Adrenal gland (tissue), 12 donors: ENCODE data around the gene ABCE1. TPM values are rescaled to one million over a fixed set of nuclear protein-coding genes. Genes with fewer than 3 reads are reported as not detected.
A peak's percentile ranks its signal among the peaks of the same experiment; 100 is the strongest.

ENCODE experiments used
- DNase-seq, 7 donors: peaks; one replicate each; pipeline ENCODE4 v3.0.0-alpha.2; 2019 to 2020
- H3K27ac ChIP-seq, 5 donors: fragments of 200-600 bp; sonication (generic) in 4 of 5; 1 replicate in 3 of 5; 2 replicates in 2 of 5; pipeline versions ENCODE4 v1.5.1 to v1.8.0; 2016 to 2020; ENCODE audit warnings: mild to moderate bottlenecking in 1 of 5
- H3K27me3 ChIP-seq: fragments of 200-600 bp; 2 replicates; pipeline ENCODE4 v1.8.0; 2021
- H3K36me3 ChIP-seq, 2 donors: fragments of 200-600 bp; replicated peaks in 1 of 2; 1 replicate in 1 of 2; 2 replicates in 1 of 2; pipeline versions ENCODE4 v1.5.1 to v1.8.0; 2018 to 2022
- H3K4me1 ChIP-seq, 2 donors: fragments of 200-600 bp; replicated peaks in 1 of 2; 1 replicate in 1 of 2; 2 replicates in 1 of 2; pipeline versions ENCODE4 v1.5.1 to v1.8.0; 2018 to 2021
- H3K4me3 ChIP-seq, 4 donors: fragments of 200-600 bp; sonication (generic) in 3 of 4; one replicate each; pipeline ENCODE4 v1.5.1; 2016 to 2018
- H3K9me3 ChIP-seq, 3 donors: fragments of 200-600 bp; sonication (generic) in 1 of 3; replicated peaks in 1 of 3; 1 replicate in 2 of 3; 2 replicates in 1 of 3; pipeline versions ENCODE4 v1.5.1 to v1.8.0; 2016 to 2021
- POLR2A ChIP-seq, 2 donors: fragments of 450-650 bp; IDR thresholded peaks; one replicate each; pipeline ENCODE4 v1.6.1; 2017; ENCODE audit warnings: antibody characterized with exemption in 2 of 2, mild to moderate bottlenecking in 2 of 2, moderate library complexity in 1 of 2
- WGBS, 4 donors: extraction: QIAGEN DNeasy Blood & Tissue Kit in 2 of 4; methylation state at CpG; one replicate each; pipeline versions ENCODE4 v1.1.5 to v1.1.7; 2013 to 2017; 5-methylcytosine and 5-hydroxymethylcytosine counted together
- intact Hi-C, 2 donors: fragments of 100-400 bp; cut with DNase I; formaldehyde crosslinking; loops; one replicate each; pipeline versions ENCODE4 v1.14.1 to v1.15.0; 2022 to 2023
- polyA plus RNA-seq, 3 donors: library from polyadenylated mRNA; stranded (reverse); fragments of 200-250 nt in 2 of 3; fragments of 350-450 nt in 1 of 3; fragmentation: Illumina TruSeq in 1 of 3; extraction: RNeasy Lipid Tissue Mini Kit (QIAGEN cat#74804) in 1 of 3; gene quantifications; one replicate each; pipeline ENCODE4 v1.2.3, GENCODE V29; 2013 to 2014
- total RNA-seq, 9 donors: library from RNA; depleted of rRNA in 4 of 9; stranded (reverse); fragments of >200 nt in 4 of 9; fragments of 120-200 nt in 1 of 9; fragmentation: NEBNext Ultra II Directional in 1 of 9; extraction: Animal tissue kit (Norgen Biotek cat#: 25700) in 1 of 9; gene quantifications; one replicate each; pipeline versions ENCODE4 v1.1.0 to v1.2.4, GENCODE V29; 2013 to 2023
- TF ChIP-seq, protein P1 (sequence below), 6 experiments: fragments of 450-650 bp in 4 of 6; fragments of 200-600 bp in 2 of 6; sonication (generic) in 1 of 6; IDR thresholded peaks; 1 replicate in 5 of 6; 2 replicates in 1 of 6; pipeline versions ENCODE4 v1.5.1 to v1.8.0; 2016 to 2021; ENCODE audit warnings: antibody characterized with exemption in 6 of 6, mild to moderate bottlenecking in 2 of 6, moderate library complexity in 1 of 6
- donor health status: healthy with polysubstance abuse.
- donor health status: Bipolar disorder and iron deficiency.
- donor health status: DM: yes; HTN: yes; CAD: no.
- donor health status: DM: no; HTN: no; CAD: no.
- donor health status: DM: no; HTN: no; CAD: no.
- donor health status: DM: yes; HTN: yes; CAD: no.

The ABCE1 gene
- total and polyA plus RNA-seq, 12 donors = 14.9 to 82.0 (median 50.6) TPM

DNA sequence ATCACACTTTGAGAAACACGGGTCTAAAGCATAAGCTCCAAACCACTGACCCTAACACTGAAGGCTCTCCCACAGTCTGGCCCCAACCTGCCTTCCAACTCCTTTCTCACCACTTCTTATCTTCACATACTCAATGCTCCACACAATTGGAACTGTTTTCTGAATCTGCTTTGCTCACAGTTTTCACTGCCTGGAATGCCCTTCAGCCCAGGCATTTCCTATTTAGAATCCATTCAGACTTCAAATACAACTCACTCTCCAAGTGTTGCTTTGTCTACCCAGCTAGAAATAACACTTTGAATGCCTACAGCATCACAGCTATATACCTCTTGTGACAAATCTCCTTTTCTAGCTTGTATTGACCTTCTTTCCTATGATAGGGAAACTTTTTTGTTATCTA, 72.1 kb downstream of the ABCE1 start:
- Histone ChIP-seq H3K36me3 (no peaks in the 10 kb centered on the region), H3K4me3 (no peak overlapping the region), H3K4me1 (peaks cover under 1 to 9% of the 10 kb centered on the region in 2 donors), H3K9me3 (no peaks in the 10 kb centered on the region), H3K27ac (peak overlapping the region in 1 of 5 donors; percentile 27), H3K27me3 (no peaks in the 10 kb centered on the region)
- intact Hi-C loops = no loop called here
- DNase-seq = no peak
- 90 to 97% (median 92%) methylated on average over 1 of the region's 1 CpG for WGBS, 4 donors
- TF ChIP-seq, protein P1, sequence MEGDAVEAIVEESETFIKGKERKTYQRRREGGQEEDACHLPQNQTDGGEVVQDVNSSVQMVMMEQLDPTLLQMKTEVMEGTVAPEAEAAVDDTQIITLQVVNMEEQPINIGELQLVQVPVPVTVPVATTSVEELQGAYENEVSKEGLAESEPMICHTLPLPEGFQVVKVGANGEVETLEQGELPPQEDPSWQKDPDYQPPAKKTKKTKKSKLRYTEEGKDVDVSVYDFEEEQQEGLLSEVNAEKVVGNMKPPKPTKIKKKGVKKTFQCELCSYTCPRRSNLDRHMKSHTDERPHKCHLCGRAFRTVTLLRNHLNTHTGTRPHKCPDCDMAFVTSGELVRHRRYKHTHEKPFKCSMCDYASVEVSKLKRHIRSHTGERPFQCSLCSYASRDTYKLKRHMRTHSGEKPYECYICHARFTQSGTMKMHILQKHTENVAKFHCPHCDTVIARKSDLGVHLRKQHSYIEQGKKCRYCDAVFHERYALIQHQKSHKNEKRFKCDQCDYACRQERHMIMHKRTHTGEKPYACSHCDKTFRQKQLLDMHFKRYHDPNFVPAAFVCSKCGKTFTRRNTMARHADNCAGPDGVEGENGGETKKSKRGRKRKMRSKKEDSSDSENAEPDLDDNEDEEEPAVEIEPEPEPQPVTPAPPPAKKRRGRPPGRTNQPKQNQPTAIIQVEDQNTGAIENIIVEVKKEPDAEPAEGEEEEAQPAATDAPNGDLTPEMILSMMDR (IDR thresholded peaks at IDR 0.05) = no peak
- no peak for TF ChIP-seq POLR2A (IDR thresholded peaks at IDR 0.05)

DNA sequence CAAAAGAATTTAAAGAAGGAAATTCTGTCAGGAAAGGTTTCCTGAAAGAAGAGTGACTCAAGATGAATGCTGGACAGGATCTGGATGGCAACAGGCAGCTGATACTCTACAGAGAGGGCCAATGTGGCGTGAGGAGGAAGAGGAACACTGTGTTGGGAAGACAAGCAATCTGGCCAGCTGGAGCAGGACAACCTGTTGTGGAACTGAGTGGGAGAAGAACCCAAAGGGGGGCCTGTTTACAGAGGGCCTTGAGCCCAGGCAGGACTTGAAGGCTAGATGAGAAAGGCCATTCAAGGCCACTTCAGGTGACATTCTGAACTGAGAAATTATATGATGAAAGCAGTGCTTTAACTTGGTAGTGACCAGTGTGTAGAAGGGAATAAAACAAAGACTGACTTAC, 73.8 kb downstream of the ABCE1 start:
- no peak for DNase-seq
- no peaks in the 10 kb centered on the region for H3K27me3 ChIP-seq
- no peaks in the 10 kb centered on the region for H3K36me3 ChIP-seq
- peaks cover 15 to 26% of the 10 kb centered on the region in 2 donors for H3K4me1 ChIP-seq
- no peak for TF ChIP-seq POLR2A (IDR thresholded peaks at IDR 0.05)
- TF ChIP-seq, protein P1 (IDR thresholded peaks at IDR 0.05) = no peak
- 89 to 93% (median 90%) methylated on average over 1 of the region's 1 CpG for WGBS, 4 donors
- H3K9me3 ChIP-seq = no peaks in the 10 kb centered on the region
- no peak overlapping the region for H3K4me3 ChIP-seq
- intact Hi-C loops = no loop called here
- H3K27ac ChIP-seq = no peak overlapping the region

DNA sequence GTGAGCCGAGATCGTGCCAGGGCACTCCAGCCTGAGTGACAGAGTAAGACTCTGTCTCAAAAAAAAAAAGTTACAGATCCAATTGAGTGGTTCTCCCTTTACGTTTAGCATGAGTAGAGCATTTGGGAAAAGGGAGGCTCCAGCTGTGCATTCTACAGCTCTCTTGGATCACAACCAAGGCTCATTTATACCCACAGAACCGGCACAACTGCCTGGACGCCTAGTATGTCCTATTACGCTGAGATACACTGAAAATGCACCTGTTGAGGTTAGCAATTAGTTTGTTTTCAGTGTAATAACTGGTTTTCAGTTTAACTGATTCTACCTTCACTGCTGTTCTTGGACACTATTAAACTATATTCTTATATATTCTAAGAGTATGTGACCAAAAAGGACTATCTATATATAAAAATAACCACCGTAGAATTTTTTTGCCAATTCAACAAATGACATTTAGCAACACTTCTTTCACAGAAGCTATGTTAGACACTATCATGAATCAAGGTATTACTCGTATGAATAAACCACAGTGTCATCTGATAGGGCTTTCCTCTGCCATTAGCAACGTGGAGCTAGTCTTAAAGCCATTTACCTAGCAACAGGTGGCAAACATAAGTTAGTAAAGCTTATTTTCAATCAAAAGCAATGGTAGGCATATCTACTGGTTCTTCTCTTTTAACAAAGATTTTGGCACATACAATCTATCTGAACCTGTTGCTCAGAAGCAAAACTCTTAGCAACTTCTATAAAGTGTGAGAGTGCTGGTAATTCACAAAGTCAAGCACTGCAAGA, 78.7 kb downstream of the ABCE1 start:
- H3K9me3 ChIP-seq = no peaks in the 10 kb centered on the region
- peak overlapping the region; percentile 61 to 99 (median 97) for H3K27ac ChIP-seq
- H3K27me3 ChIP-seq = no peaks in the 10 kb centered on the region
- H3K4me3 ChIP-seq = peak overlapping the region in 1 of 4 donors; percentile 95
- peaks cover 31 to 50% of the 10 kb centered on the region in 2 donors for H3K4me1 ChIP-seq
- no peak for DNase-seq
- TF ChIP-seq POLR2A (IDR thresholded peaks at IDR 0.05) = no peak
- TF ChIP-seq, protein P1 (IDR thresholded peaks at IDR 0.05) = no peak
- intact Hi-C loops = no loop called here
- WGBS, 4 donors = 53 to 59% (median 58%) methylated on average over 9 of the region's 9 CpGs
- H3K36me3 ChIP-seq = no peaks in the 10 kb centered on the region

DNA sequence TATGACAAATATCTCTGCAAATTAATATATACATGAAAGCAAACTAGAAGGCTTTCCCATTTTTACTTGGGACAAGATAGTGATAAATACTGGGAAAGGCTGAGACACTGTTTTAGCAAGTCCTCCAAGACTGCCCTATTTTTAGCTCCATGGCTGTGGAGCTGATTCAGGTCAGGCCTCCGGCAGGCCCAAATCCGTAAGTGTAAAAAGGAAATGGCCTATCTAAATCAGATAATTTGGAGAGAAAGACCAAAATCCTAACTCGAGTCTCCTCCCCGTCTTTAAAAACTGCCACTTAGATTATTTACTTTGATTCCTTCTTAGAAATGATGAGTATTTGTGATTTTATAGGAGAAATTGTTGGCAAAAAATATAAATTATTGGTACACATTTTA, 79.4 kb downstream of the ABCE1 start:
- H3K9me3 ChIP-seq = no peaks in the 10 kb centered on the region
- H3K36me3 ChIP-seq = no peaks in the 10 kb centered on the region
- H3K4me1 ChIP-seq = peaks cover 31 to 46% of the 10 kb centered on the region in 2 donors
- peak overlapping the region in 1 of 4 donors; percentile 95 for H3K4me3 ChIP-seq
- WGBS, 4 donors = 0 to 3% (median 0%) methylated on average over 4 of the region's 4 CpGs
- no peaks in the 10 kb centered on the region for H3K27me3 ChIP-seq
- peak overlapping the region; percentile 61 to 99 (median 97) for H3K27ac ChIP-seq
- peak in 6 of 7 donors; percentile 29 to 62 (median 42) for DNase-seq
- TF ChIP-seq POLR2A (IDR thresholded peaks at IDR 0.05) = no peak
- TF ChIP-seq, protein P1 (IDR thresholded peaks at IDR 0.05) = no peak
- intact Hi-C loops = no loop called here
